SK-N-SH (cell line): ENCODE data around the gene HSPA12A. TPM values are rescaled to one million over a fixed set of nuclear protein-coding genes. Genes with fewer than 3 reads are reported as not detected.

Experiments
- CTCF ChIA-PET: fragments of 300-600, 350-600 bp; formaldehyde crosslinking; extraction: SDS; loops from one replicate; lab custom pipeline; 2021; lab: Yijun Ruan, JAX
- POLR2A ChIA-PET: fragments of 350-600 bp; sonication (Branson Sonifier 250); formaldehyde crosslinking; extraction: SDS; loops from one replicate; lab custom pipeline; 2020; ENCODE audit warnings: antibody characterized with exemption, inconsistent platforms; lab: Yijun Ruan, JAX
- DNase-seq: peaks from one replicate; pipeline ENCODE4 v3.0.0; 2012
- H2AFZ ChIP-seq: fragments of 200-600 bp; sonication (generic); 2 replicates; pipeline ENCODE4 v1.8.1; 2016; ENCODE audit warnings: antibody characterized with exemption, mild to moderate bottlenecking, low read depth
- H3F3A ChIP-seq: fragments of 200-600 bp; sonication (generic); replicated peaks from 2 replicates; pipeline ENCODE3; 2016; ENCODE audit warnings: antibody characterized with exemption, mild to moderate bottlenecking; ENCODE audit not compliant: insufficient read depth
- H3K27ac ChIP-seq, 2 experiments: fragments of 200-500 bp in 1 of 2; fragments of 200-600 bp in 1 of 2; sonication (Bioruptor generic) in 1 of 2; sonication (generic), shearing (Covaris generic) in 1 of 2; 2 replicates each; pipeline versions ENCODE4 v1.5.1 to v1.6.1; 2014 to 2016; ENCODE audit warnings: low read depth in 2 of 2, inconsistent platforms in 1 of 2, low read length in 1 of 2, mild to moderate bottlenecking in 1 of 2, mixed read lengths in 1 of 2
- H3K27me3 ChIP-seq: fragments of 200-600 bp; sonication (generic), shearing (Covaris generic); 2 replicates; pipeline ENCODE4 v1.6.1; 2016; ENCODE audit warnings: mixed run types; ENCODE audit not compliant: insufficient read depth
- H3K36me3 ChIP-seq, 2 experiments: fragments of 200-500 bp in 1 of 2; fragments of 200-600 bp in 1 of 2; sonication (Bioruptor generic) in 1 of 2; sonication (generic) in 1 of 2; replicated peaks in 1 of 2; 2 replicates each; pipeline versions ENCODE3 to v1.5.1; 2014 to 2016; ENCODE audit warnings: low read length in 1 of 2, mild to moderate bottlenecking in 1 of 2; ENCODE audit not compliant: insufficient read depth in 2 of 2, control insufficient read depth in 1 of 2
- H3K4me1 ChIP-seq, 2 experiments: fragments of 200-500 bp in 1 of 2; fragments of 200-600 bp in 1 of 2; sonication (Bioruptor generic) in 1 of 2; sonication (generic), shearing (Covaris generic) in 1 of 2; 2 replicates each; pipeline versions ENCODE4 v1.5.1 to v1.6.1; 2014 to 2016; ENCODE audit warnings: low read depth in 1 of 2, low read length in 1 of 2, mixed run types in 1 of 2; ENCODE audit not compliant: insufficient read depth in 2 of 2, control insufficient read depth in 1 of 2
- H3K4me2 ChIP-seq: fragments of 200-600 bp; sonication (generic), shearing (Covaris generic); 2 replicates; pipeline ENCODE4 v1.6.1; 2017; ENCODE audit warnings: mixed run types
- H3K4me3 ChIP-seq, 2 experiments: fragments of 200-500 bp in 1 of 2; fragments of 200-600 bp in 1 of 2; sonication (Bioruptor generic) in 1 of 2; sonication (generic), shearing (Covaris generic) in 1 of 2; 2 replicates each; pipeline versions ENCODE4 v1.5.1 to v1.8.1; 2014 to 2016; ENCODE audit warnings: low read depth in 2 of 2, inconsistent platforms in 1 of 2, low read length in 1 of 2, mild to moderate bottlenecking in 1 of 2, mixed read lengths in 1 of 2, moderate library complexity in 1 of 2
- H3K79me2 ChIP-seq: fragments of 200-600 bp; sonication (generic); 2 replicates; pipeline ENCODE4 v1.8.1; 2017; ENCODE audit warnings: mild to moderate bottlenecking; ENCODE audit not compliant: insufficient read depth
- H3K9ac ChIP-seq: fragments of 200-600 bp; sonication (generic); 2 replicates; pipeline ENCODE4 v1.6.1; 2017; ENCODE audit warnings: mixed run types
- H3K9me2 ChIP-seq: fragments of 200-600 bp; sonication (generic); 2 replicates; pipeline ENCODE4 v1.6.1; 2017; ENCODE audit warnings: mixed run types
- H3K9me3 ChIP-seq: fragments of 200-600 bp; sonication (generic); 2 replicates; pipeline ENCODE4 v1.6.1; 2017; ENCODE audit warnings: mixed run types, mild to moderate bottlenecking, moderate library complexity
- H4K20me1 ChIP-seq: fragments of 200-600 bp; sonication (generic); 2 replicates; pipeline ENCODE4 v1.6.1; 2017; ENCODE audit warnings: mild to moderate bottlenecking, mixed run types; ENCODE audit not compliant: insufficient read depth
- CTCF ChIP-seq: fragments of 200-600 bp; sonication (generic); IDR thresholded peaks from 2 replicates; pipeline ENCODE4 v1.6.1; 2017; ENCODE audit warnings: antibody characterized with exemption, mild to moderate bottlenecking, moderate library complexity
- FOSL2 ChIP-seq: IDR thresholded peaks from 2 replicates; pipeline ENCODE4 v1.4.0; 2012; ENCODE audit warnings: low read depth, mild to moderate bottlenecking, moderate library complexity, borderline replicate concordance
- FOXJ3 ChIP-seq: sonication (generic); formaldehyde crosslinking; IDR thresholded peaks from 2 replicates; pipeline ENCODE4 v1.5.1; 2020; ENCODE audit warnings: mild to moderate bottlenecking, missing genetic modification reagents
- FOXM1 ChIP-seq: IDR thresholded peaks from 2 replicates; pipeline ENCODE4 v1.4.0; 2012; ENCODE audit warnings: low read depth, mild to moderate bottlenecking
- IRF3 ChIP-seq: fragments of 150-350 bp; IDR thresholded peaks from 2 replicates; pipeline ENCODE4 v1.6.1; 2016; ENCODE audit warnings: mild to moderate bottlenecking, low read depth, low read length
- JUND ChIP-seq: IDR thresholded peaks from 2 replicates; pipeline ENCODE4 v1.4.0; 2012
- MXI1 ChIP-seq: IDR thresholded peaks from 2 replicates; pipeline ENCODE4 v1.6.1; 2012; ENCODE audit warnings: mild to moderate bottlenecking, low read depth, low read length, improper control_type of control experiment
- NFIC ChIP-seq: IDR thresholded peaks from 2 replicates; pipeline ENCODE4 v1.4.0; 2012; ENCODE audit warnings: borderline replicate concordance
- NRF1 ChIP-seq: IDR thresholded peaks from 2 replicates; pipeline ENCODE4 v1.6.1; 2012; ENCODE audit warnings: low read depth, mild to moderate bottlenecking, low read length
- POLR2AphosphoS5 ChIP-seq: IDR thresholded peaks from 2 replicates; pipeline ENCODE4 v1.6.1; 2012; ENCODE audit warnings: low read depth, low read length
- RAD21 ChIP-seq: IDR thresholded peaks from 2 replicates; pipeline ENCODE4 v1.6.1; 2012; ENCODE audit warnings: mild to moderate bottlenecking, low read length
- SMC3 ChIP-seq: IDR thresholded peaks from 2 replicates; pipeline ENCODE4 v1.6.1; 2012; ENCODE audit warnings: low read depth, low read length, improper control_type of control experiment
- TAF1 ChIP-seq: IDR thresholded peaks from 2 replicates; pipeline ENCODE4 v1.6.1; 2012; ENCODE audit warnings: low read depth, mild to moderate bottlenecking, low read length, moderate library complexity, borderline replicate concordance
- TEAD4 ChIP-seq: IDR thresholded peaks from 2 replicates; pipeline ENCODE4 v1.4.0; 2012; ENCODE audit warnings: mild to moderate bottlenecking, borderline replicate concordance; ENCODE audit not compliant: insufficient read depth
- USF2 ChIP-seq: fragments of 150-350 bp; IDR thresholded peaks from 2 replicates; pipeline ENCODE4 v1.6.1; 2017; ENCODE audit warnings: antibody characterized with exemption, low read length, low read depth, borderline replicate concordance
- WGBS: methylation state at CpG from one replicate; pipeline ENCODE4 v1.1.6; 2017; ENCODE audit warnings: low lambda C conversion rate; 5-methylcytosine and 5-hydroxymethylcytosine counted together
- polyA plus RNA-seq, 3 experiments: library from polyadenylated mRNA; depleted of rRNA; stranded (reverse); fragments of >200 nt; gene quantifications; 2 replicates each; pipeline ENCODE4 v1.2.3, GENCODE V29; 2012
- TF ChIP-seq, protein P1 (sequence below): IDR thresholded peaks from 2 replicates; pipeline ENCODE4; 2012

Gene HSPA12A
- polyA plus RNA-seq, 1 of the 3 experiments (the other 2 are of a cell fraction) = 2.9 TPM

GRCh38 chr10:116673866-116674265, 68.5 kb downstream of the HSPA12A start:
- no peaks in the 10 kb centered on the region for H3K9me3 ChIP-seq
- no peak for DNase-seq
- no peak overlapping the region for H3K4me3 ChIP-seq
- H2AFZ ChIP-seq = no peak overlapping the region
- no peaks in the 10 kb centered on the region for H3K27me3 ChIP-seq
- no peak overlapping the region for H3K27ac ChIP-seq
- 80% methylated on average over 2 of the region's 2 CpGs for WGBS
- H4K20me1 ChIP-seq = no peaks in the 10 kb centered on the region
- H3K9me2 ChIP-seq = no peaks in the 10 kb centered on the region
- H3K4me1 ChIP-seq = peaks cover 4 to 11% of the 10 kb centered on the region in 2 experiments; a peak in 2 of 4 replicates
- H3K36me3 ChIP-seq = no peaks in the 10 kb centered on the region
- no peaks in the 10 kb centered on the region for H3F3A ChIP-seq
- ChIA-PET POLR2A (no interaction called here), CTCF (interaction anchor here (0.9 to 6.3 kb wide), 3 partner anchors 47 to 115 kb away, joined by 3 to 46 read pairs (median 4); no protein-coding TSS in a partner anchor)
- no peaks in the 10 kb centered on the region for H3K79me2 ChIP-seq
- H3K9ac ChIP-seq = no peak overlapping the region
- TF ChIP-seq IRF3 = no peak
- no peak for TF ChIP-seq FOXM1
- TF ChIP-seq, protein P1, sequence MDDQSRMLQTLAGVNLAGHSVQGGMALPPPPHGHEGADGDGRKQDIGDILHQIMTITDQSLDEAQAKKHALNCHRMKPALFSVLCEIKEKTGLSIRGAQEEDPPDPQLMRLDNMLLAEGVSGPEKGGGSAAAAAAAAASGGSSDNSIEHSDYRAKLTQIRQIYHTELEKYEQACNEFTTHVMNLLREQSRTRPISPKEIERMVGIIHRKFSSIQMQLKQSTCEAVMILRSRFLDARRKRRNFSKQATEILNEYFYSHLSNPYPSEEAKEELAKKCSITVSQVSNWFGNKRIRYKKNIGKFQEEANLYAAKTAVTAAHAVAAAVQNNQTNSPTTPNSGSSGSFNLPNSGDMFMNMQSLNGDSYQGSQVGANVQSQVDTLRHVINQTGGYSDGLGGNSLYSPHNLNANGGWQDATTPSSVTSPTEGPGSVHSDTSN = no peak
- TF ChIP-seq JUND = no peak
- no peak for TF ChIP-seq TEAD4
- TF ChIP-seq NRF1 = no peak
- no peak for TF ChIP-seq FOSL2
- no peak for TF ChIP-seq NFIC
- H3K4me2 ChIP-seq = no peak overlapping the region

DNA sequence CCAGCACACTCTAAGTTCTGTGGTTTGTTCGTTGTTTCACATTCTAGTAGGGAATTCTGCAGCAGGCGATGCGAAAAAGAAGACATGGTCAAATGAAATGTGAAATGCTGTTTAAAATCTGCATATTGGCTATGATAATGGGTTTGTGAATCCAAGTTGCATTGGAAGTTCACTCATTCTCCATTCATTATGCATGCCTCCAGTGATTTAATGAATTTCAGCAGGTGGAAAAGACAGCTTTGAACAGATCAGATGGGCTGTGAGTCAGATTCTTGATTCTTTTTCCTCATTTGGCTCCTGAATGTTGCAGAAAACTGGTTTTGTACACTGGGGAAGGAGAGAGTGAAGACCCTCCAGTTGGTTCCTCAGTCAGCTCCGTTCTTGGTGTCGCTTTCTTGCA, 69.5 kb downstream of the HSPA12A start:
- H3K9me3 ChIP-seq = no peaks in the 10 kb centered on the region
- CTCF ChIA-PET = interaction anchor here (0.7 to 3.0 kb wide), 4 partner anchors 18 to 115 kb away, joined by 3 to 18 read pairs (median 3); no protein-coding TSS in a partner anchor
- WGBS = 82% methylated on average over 5 of the region's 5 CpGs
- no peak for DNase-seq
- H3K9ac ChIP-seq = no peak overlapping the region
- H3K79me2 ChIP-seq = no peaks in the 10 kb centered on the region
- no peak overlapping the region for H2AFZ ChIP-seq
- H3K9me2 ChIP-seq = no peaks in the 10 kb centered on the region
- H3K4me3 ChIP-seq = no peak overlapping the region
- H3K36me3 ChIP-seq = no peaks in the 10 kb centered on the region
- peaks cover 4 to 11% of the 10 kb centered on the region in 2 experiments; a peak in 2 of 4 replicates for H3K4me1 ChIP-seq
- H3K27me3 ChIP-seq = no peaks in the 10 kb centered on the region
- no peaks in the 10 kb centered on the region for H4K20me1 ChIP-seq
- H3K27ac ChIP-seq = no peak overlapping the region
- TF ChIP-seq CTCF (no peak), TEAD4 (no peak), IRF3 (no peak), FOXJ3 (CRISPR knock-in tag) (no peak), POLR2AphosphoS5 (no peak), TAF1 (no peak), NRF1 (no peak), JUND (no peak), RAD21 (no peak), USF2 (no peak), SMC3 (no peak), MXI1 (no peak)
- TF ChIP-seq, protein P1 = no peak
- H3K4me2 ChIP-seq = no peak overlapping the region
- no peaks in the 10 kb centered on the region for H3F3A ChIP-seq
- POLR2A ChIA-PET = no interaction called here
